ENCODE measurements around the gene FNDC3B.

GRCh38 chr3:172140499-172141391, 101.4 kb downstream of the FNDC3B start:
- TF ChIP-seq, protein P1, sequence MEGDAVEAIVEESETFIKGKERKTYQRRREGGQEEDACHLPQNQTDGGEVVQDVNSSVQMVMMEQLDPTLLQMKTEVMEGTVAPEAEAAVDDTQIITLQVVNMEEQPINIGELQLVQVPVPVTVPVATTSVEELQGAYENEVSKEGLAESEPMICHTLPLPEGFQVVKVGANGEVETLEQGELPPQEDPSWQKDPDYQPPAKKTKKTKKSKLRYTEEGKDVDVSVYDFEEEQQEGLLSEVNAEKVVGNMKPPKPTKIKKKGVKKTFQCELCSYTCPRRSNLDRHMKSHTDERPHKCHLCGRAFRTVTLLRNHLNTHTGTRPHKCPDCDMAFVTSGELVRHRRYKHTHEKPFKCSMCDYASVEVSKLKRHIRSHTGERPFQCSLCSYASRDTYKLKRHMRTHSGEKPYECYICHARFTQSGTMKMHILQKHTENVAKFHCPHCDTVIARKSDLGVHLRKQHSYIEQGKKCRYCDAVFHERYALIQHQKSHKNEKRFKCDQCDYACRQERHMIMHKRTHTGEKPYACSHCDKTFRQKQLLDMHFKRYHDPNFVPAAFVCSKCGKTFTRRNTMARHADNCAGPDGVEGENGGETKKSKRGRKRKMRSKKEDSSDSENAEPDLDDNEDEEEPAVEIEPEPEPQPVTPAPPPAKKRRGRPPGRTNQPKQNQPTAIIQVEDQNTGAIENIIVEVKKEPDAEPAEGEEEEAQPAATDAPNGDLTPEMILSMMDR (IDR thresholded peaks at IDR 0.05): no peak
- TF ChIP-seq EP300 (IDR thresholded peaks at IDR 0.05) (no peak), POLR2A (IDR thresholded peaks at IDR 0.05) (no peak)
